ENCODE measurements around the gene CD28. TPM values are rescaled to one million over a fixed set of nuclear protein-coding genes. Genes with fewer than 3 reads are reported as not detected.

Gene CD28
- total RNA-seq, 1 experiment from 2014 or later: 0.03 TPM

- DNase-seq (ENCODE audit: low read depth): no peak
Observed at GRCh38 chr2:203713381-203713780, 6.9 kb downstream of the CD28 start.

DNA sequence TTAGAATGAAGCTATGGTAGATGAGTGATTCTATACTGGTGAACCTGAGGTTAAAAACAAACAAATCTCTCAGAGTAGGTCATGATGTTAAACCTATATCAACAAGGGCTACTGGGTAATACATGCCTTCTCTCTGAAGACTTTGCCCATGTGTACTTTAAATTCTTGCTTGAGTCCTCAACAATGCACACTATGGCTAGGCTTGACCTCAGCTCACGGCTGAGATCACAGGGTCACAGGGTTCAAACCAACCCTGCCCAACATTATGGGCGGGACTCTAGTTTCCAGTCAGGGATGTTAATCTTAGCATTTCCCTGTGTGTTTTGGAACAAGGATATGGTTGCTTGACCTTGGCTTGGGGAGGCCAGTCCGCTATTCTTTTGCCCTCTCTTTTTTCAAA is 7.7 kb downstream of the CD28 start:
- no peak for DNase-seq (ENCODE audit: low read depth)

DNA sequence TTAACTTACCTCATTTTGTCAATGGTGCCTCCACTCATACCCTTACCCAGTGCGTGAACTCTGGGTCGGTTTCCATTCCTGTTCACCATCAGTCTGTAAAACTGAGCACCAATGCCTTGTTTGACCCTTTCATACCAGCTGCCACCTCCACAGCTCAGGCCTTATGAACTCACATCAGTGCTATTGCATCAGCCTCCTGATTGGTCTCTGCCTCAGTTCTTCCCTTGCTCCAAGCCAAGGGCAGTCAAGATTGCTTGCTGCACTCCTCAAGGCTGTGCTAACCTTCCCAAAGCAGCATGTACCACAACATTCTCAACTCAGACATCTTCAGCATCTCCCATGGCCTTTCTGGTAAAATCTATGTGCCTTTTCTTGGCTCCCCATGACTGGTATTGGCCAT is 9.3 kb downstream of the CD28 start:
- DNase-seq (ENCODE audit: low read depth): no peak

GRCh38 chr2:203718087-203718486 is 11.6 kb downstream of the CD28 start:
- DNase-seq (ENCODE audit: low read depth): peak; percentile 83

- no peak for DNase-seq (ENCODE audit: low read depth)
Observed at GRCh38 chr2:203719456-203720410, 13.3 kb downstream of the CD28 start.

- DNase-seq (ENCODE audit: low read depth): no peak
Observed at GRCh38 chr2:203720915-203721672, 14.7 kb downstream of the CD28 start.

DNA sequence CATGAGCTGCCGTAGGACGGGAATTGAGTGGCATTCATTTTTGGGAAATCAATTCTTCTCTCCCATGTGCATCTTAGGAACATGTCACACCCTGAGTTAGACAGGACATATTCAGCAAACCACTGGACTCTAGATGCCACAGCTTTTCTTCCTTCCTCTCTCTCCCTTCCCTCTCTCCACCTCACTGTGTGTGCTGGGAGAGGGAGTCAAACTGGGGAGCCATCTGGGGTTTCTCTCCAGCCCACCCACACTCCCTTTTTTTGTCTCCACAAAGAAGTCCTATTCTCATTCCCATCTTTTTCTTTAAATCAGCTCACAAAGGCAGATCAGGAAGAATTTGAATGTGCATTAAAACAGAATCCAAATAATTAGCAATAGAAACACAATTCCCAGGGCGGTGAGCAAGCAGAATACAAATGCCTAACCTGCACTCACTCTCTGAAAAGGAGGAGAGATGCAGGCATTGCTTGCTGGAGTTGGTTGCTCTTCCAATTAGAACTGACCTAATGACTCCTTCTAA is 15.4 kb downstream of the CD28 start:
- no peak for DNase-seq (ENCODE audit: low read depth)

- DNase-seq (ENCODE audit: low read depth): peak; percentile 34
Observed at GRCh38 chr2:203722411-203722810, 16.0 kb downstream of the CD28 start.

GRCh38 chr2:203728321-203728720 is 21.9 kb downstream of the CD28 start:
- DNase-seq (ENCODE audit: low read depth): no peak

DNA sequence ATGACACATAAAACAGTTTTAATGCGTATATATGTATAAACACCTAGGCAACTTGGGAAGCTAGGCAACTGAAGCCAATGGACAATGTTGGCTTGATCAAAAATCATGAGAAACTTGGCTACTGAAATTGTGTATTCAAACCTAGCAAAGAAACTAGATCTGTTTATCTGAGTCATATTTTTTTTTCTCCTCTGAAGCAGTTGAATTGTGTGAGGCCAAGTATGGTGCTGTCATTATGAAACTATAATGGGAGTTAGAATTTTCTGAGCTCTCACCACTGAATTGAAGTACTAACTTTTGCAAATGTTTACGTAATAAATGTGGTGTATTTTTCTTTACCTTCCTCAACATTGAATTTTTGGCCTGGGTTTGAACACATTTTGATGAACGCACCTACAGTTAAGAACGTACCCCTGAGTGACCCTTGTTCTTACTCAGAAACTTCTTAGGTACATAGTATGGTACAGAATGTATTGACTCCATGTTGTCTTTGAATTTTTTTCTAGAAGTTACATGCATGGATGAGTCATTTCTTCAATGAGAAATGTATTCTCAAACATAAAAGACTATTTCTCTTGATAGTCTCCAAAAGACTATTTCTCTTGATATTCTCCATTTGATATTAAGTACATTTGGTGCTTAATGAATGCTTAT is 23.8 kb downstream of the CD28 start:
- no peak for DNase-seq (ENCODE audit: low read depth)

- no peak for DNase-seq (ENCODE audit: low read depth)
Observed at GRCh38 chr2:203730883-203731282, 24.4 kb downstream of the CD28 start.

- DNase-seq (ENCODE audit: low read depth): no peak
Observed at GRCh38 chr2:203732092-203732952, 25.9 kb downstream of the CD28 start.

DNA sequence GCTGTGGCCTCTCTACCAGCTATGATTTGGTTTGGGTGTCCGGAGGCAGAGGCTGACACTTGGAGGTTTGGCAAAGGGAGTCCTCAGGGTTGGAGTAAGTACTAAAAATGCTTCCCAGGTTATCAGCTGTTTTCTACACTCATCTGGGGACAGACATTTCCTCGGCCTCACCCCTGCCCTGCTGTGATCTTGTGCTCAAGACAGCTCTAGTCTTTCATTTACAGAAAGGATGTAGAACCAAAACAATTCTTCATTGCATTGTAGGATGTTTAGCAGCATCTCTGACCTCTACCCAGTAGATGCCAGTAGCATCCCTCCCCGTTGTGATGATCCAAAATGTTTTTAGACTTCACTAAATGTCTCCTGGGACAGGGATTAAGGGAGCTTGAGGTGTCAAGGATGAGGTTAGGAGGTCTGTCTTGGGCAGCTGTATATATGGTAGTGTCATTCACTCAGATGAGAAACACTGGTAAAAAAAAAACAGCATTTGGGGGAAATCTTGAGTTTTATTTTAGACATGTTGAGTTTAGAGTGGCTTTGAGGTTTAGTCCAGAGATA is 26.6 kb downstream of the CD28 start:
- no peak for DNase-seq (ENCODE audit: low read depth)

GRCh38 chr2:203733684-203734083 is 27.2 kb downstream of the CD28 start:
- DNase-seq (ENCODE audit: low read depth): no peak

DNA sequence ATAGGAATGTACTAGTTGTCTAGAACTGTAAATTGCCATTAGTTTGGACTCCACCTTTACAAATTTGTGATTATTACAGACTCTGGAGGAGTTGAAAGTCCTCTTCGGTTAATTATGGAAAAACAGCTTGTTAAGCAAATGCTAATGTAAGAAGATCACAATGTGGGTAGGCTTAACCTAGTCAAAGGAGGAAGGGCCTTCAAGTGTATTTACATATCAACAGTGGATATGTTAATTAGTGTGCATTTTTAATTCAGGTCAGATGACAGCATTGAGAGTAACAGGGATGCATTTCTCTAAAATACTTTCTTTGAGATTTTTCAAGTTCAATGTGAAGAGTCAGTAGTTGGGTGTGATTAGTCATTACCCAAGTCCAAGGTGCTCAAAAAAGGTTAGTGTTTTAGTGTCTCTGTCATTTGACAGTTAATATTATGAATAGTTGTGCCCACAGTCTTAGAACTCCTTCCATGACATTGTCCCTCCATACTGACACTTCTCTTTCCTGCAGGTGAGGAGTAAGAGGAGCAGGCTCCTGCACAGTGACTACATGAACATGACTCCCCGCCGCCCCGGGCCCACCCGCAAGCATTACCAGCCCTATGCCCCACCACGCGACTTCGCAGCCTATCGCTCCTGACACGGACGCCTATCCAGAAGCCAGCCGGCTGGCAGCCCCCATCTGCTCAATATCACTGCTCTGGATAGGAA is 28.0 kb downstream of the CD28 start:
- DNase-seq (ENCODE audit: low read depth): no peak

DNA sequence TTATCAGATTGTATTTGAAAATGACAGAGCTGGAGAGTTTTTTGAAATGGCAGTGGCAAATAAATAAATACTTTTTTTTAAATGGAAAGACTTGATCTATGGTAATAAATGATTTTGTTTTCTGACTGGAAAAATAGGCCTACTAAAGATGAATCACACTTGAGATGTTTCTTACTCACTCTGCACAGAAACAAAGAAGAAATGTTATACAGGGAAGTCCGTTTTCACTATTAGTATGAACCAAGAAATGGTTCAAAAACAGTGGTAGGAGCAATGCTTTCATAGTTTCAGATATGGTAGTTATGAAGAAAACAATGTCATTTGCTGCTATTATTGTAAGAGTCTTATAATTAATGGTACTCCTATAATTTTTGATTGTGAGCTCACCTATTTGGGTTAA is 30.9 kb downstream of the CD28 start:
- no peak for DNase-seq (ENCODE audit: low read depth)

DNA sequence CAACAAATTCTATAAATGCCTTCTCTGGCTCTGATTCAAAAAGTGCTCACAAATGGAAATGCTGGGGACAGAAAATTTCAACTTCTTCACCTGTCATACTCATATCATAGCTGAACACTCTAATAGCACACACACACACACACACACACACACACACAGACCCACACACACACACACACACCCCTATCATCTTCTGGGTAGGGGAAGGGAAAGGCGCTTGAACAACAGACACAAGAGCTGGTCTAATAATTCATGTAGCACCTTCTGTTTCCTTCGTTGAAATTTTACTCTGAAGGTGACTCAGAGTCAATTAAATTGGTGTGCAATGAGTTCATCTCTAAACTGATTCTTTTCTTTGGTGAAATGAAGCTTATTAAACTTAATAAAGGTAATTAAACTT is 32.9 kb downstream of the CD28 start:
- no peak for DNase-seq (ENCODE audit: low read depth)

DNA sequence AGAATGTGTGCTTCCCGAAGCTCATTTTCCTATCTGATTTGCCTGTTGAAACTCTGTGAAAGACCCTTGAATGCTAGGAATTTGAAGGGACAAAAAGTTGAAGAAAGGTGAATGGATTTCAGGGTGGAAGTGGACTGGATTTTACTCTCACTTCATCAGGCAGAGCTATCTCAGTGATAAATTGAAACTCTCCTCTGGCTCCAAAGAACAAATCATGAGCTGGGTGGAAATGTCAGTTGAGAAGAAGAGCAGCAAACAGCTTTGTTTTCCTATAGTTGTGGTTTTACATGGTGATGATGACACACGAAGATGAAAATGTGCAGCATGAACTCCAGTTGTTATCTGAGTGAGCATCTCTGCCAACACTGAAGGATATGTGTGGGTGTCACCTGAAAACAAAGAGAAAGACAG is 34.4 kb downstream of the CD28 start:
- peak; percentile 31 for DNase-seq (ENCODE audit: low read depth)

GRCh38 chr2:203741566-203741965 is 35.1 kb downstream of the CD28 start:
- no peak for DNase-seq (ENCODE audit: low read depth)
